Lower leg skin (tissue), 4 donors: ENCODE data around the gene BEST3. TPM values are rescaled to one million over a fixed set of nuclear protein-coding genes. Genes with fewer than 3 reads are reported as not detected.
"Not testable (repeated sequence)": the region's sequence is repeated elsewhere in the genome, so short reads cannot be mapped to it uniquely, and the experiment has no call there.

ENCODE experiments used
- DNase-seq, 2 donors: peaks; one replicate each; pipeline ENCODE4 v3.0.0-alpha.2; 2019; ENCODE audit warnings: low spot score in 2 of 2
- H3K4me3 ChIP-seq: fragments of 200-600 bp; sonication (generic); 2 replicates; pipeline ENCODE4 v1.5.1; 2017; ENCODE audit warnings: mild to moderate bottlenecking, low read depth; ENCODE audit not compliant: poor library complexity, severe bottlenecking
- CTCF ChIP-seq, 3 donors: fragments of 450-650 bp; IDR thresholded peaks; one replicate each; pipeline ENCODE4 v1.5.1; 2016; ENCODE audit warnings: antibody characterized with exemption in 3 of 3, mild to moderate bottlenecking in 3 of 3, moderate library complexity in 2 of 3
- POLR2A ChIP-seq, 2 donors: fragments of 450-650 bp; IDR thresholded peaks; one replicate each; pipeline ENCODE4 v1.6.1; 2016 to 2017; ENCODE audit warnings: antibody characterized with exemption in 2 of 2, mild to moderate bottlenecking in 1 of 2, moderate library complexity in 1 of 2
- WGBS, 2 donors: methylation state at CpG; one replicate each; pipeline ENCODE4 v1.1.5; 2018; 5-methylcytosine and 5-hydroxymethylcytosine counted together
- intact Hi-C: fragments of 100-400 bp; cut with DNase I; formaldehyde crosslinking; loops from one replicate; pipeline ENCODE4 v1.15.0; 2023; ENCODE audit warnings: low total_unique reads
- total RNA-seq, 4 donors: library from RNA; depleted of rRNA; stranded (reverse); fragments of >200 nt; gene quantifications; one replicate each; pipeline ENCODE4 v1.1.0, GENCODE V29; 2016

Gene BEST3
- total RNA-seq, 4 donors from 2014 or later: 0.13 to 0.49 TPM; not detected in 2

- TF ChIP-seq CTCF (IDR thresholded peaks at IDR 0.05) (no peak), POLR2A (IDR thresholded peaks at IDR 0.05) (no peak)
- no peak overlapping the region for H3K4me3 ChIP-seq
- intact Hi-C loops: no loop called here
- DNase-seq: no peak
- WGBS, 2 donors: 92 to 94% methylated on average over 8 of the region's 8 CpGs
These were observed 22.7 kb downstream of the BEST3 start for GRCh38 chr12:69676257-69677012.

- TF ChIP-seq POLR2A (IDR thresholded peaks at IDR 0.05): no peak
- no peak for TF ChIP-seq CTCF (IDR thresholded peaks at IDR 0.05)
- WGBS, 2 donors: 73 to 82% methylated on average over 2 of the region's 2 CpGs
These were observed 26.9 kb downstream of the BEST3 start for GRCh38 chr12:69672195-69672594.

GRCh38 chr12:69671597-69671996, 27.5 kb downstream of the BEST3 start:
- 88 to 90% methylated on average over 4 of the region's 4 CpGs for WGBS, 2 donors
- no peak overlapping the region for H3K4me3 ChIP-seq
- intact Hi-C loops: no loop called here
- TF ChIP-seq CTCF (IDR thresholded peaks at IDR 0.05): no peak
- TF ChIP-seq POLR2A (IDR thresholded peaks at IDR 0.05): no peak
- no peak for DNase-seq

More at GRCh38 chr12:69672195-69672594, 26.9 kb downstream of the BEST3 start:
- DNase-seq: no peak
- intact Hi-C loops: no loop called here
- H3K4me3 ChIP-seq: no peak overlapping the region

GRCh38 chr12:69666798-69667197, 32.3 kb downstream of the BEST3 start:
- intact Hi-C loops: no loop called here
- no peak overlapping the region for H3K4me3 ChIP-seq
- WGBS, 2 donors: 70 to 80% methylated on average over 2 of the region's 2 CpGs
- no peak for TF ChIP-seq CTCF (IDR thresholded peaks at IDR 0.05)
- no peak for TF ChIP-seq POLR2A (IDR thresholded peaks at IDR 0.05)
- no peak for DNase-seq

- DNase-seq, H3K4me3 ChIP-seq, intact Hi-C loops: not testable (repeated sequence)
- 73 to 82% methylated on average over 6 of the region's 6 CpGs for WGBS, 2 donors
These were observed 34.1 kb downstream of the BEST3 start for GRCh38 chr12:69664930-69665377.

GRCh38 chr12:69663726-69664125, 35.4 kb downstream of the BEST3 start:
- no peak overlapping the region for H3K4me3 ChIP-seq
- no peak for DNase-seq
- intact Hi-C loops: no loop called here
- 93 to 94% methylated on average over 3 of the region's 3 CpGs for WGBS, 2 donors
- TF ChIP-seq CTCF (IDR thresholded peaks at IDR 0.05) (no peak), POLR2A (IDR thresholded peaks at IDR 0.05) (no peak)
